HCT116 (cell line): Measurements from ENCODE around the gene YPEL3.

Experiments used
- ATF3 ChIP-seq: IDR thresholded peaks from 2 replicates; pipeline ENCODE4 v1.6.1; 2012
- CEBPB ChIP-seq: IDR thresholded peaks from 2 replicates; pipeline ENCODE4 v1.6.1; 2012; ENCODE audit warnings: low read depth
- EZH2 ChIP-seq: fragments of 200-600 bp; sonication (generic); IDR thresholded peaks from 2 replicates; pipeline ENCODE4 v1.6.1; 2017; ENCODE audit warnings: antibody characterized with exemption, mixed run types
- EZH2phosphoT487 ChIP-seq: fragments of 200-600 bp; IDR thresholded peaks from 2 replicates; pipeline ENCODE4 v1.6.1; 2018; ENCODE audit warnings: antibody characterized with exemption, borderline replicate concordance
- FOSL1 ChIP-seq: IDR thresholded peaks from 2 replicates; pipeline ENCODE4 v1.6.1; 2012; ENCODE audit warnings: low read depth
- POLR2A ChIP-seq: IDR thresholded peaks from 2 replicates; pipeline ENCODE4 v1.7.0; 2011; ENCODE audit warnings: borderline replicate concordance; ENCODE audit not compliant: insufficient read depth, insufficient read length; ENCODE audit errors: extremely low read depth
- RAD21 ChIP-seq: IDR thresholded peaks from 2 replicates; pipeline ENCODE4 v1.6.1; 2012; ENCODE audit warnings: low read depth, mild to moderate bottlenecking
- SP1 ChIP-seq: IDR thresholded peaks from 2 replicates; pipeline ENCODE4 v1.6.1; 2012; ENCODE audit warnings: low read depth
- TCF7L2 ChIP-seq: IDR thresholded peaks from 2 replicates; pipeline ENCODE4 v1.7.0; 2011; ENCODE audit warnings: borderline replicate concordance, inconsistent platforms; ENCODE audit not compliant: insufficient read depth, insufficient read length; ENCODE audit errors: extremely low read depth
- YY1 ChIP-seq: IDR thresholded peaks from 2 replicates; pipeline ENCODE4 v1.6.1; 2011; ENCODE audit warnings: low read length, low read depth, moderate library complexity, mild to moderate bottlenecking; ENCODE audit not compliant: insufficient replicate concordance; ENCODE audit errors: extremely low read depth
- ZNF274 ChIP-seq: fragments of 200-500 bp; sonication (Bioruptor generic); IDR thresholded peaks from 2 replicates; pipeline ENCODE4 v1.6.1; 2014; ENCODE audit warnings: mild to moderate bottlenecking, low read depth, low read length, inconsistent platforms
- TF ChIP-seq, protein P1 (sequence below), 3 experiments: fragments of 200-600 bp in 1 of 3; sonication (generic) in 1 of 3; IDR thresholded peaks in 2 of 3; conservative IDR thresholded peaks in 1 of 3; 2 replicates each; pipeline ENCODE4 v1.5.1; 2012 to 2017; ENCODE audit warnings: low read depth in 2 of 3, low read length in 2 of 3, antibody characterized with exemption in 1 of 3, borderline replicate concordance in 1 of 3, control low read depth in 1 of 3, mild to moderate bottlenecking in 1 of 3, mixed read lengths in 1 of 3, mixed run types in 1 of 3, moderate library complexity in 1 of 3; ENCODE audit not compliant: insufficient read depth in 1 of 3
- TF ChIP-seq, protein P2 (sequence below): IDR thresholded peaks from 2 replicates; pipeline ENCODE4 v1.6.1; 2012; ENCODE audit warnings: low read depth
- TF ChIP-seq, protein P3 (sequence below): IDR thresholded peaks from 2 replicates; pipeline ENCODE4 v1.6.1; 2012

DNA sequence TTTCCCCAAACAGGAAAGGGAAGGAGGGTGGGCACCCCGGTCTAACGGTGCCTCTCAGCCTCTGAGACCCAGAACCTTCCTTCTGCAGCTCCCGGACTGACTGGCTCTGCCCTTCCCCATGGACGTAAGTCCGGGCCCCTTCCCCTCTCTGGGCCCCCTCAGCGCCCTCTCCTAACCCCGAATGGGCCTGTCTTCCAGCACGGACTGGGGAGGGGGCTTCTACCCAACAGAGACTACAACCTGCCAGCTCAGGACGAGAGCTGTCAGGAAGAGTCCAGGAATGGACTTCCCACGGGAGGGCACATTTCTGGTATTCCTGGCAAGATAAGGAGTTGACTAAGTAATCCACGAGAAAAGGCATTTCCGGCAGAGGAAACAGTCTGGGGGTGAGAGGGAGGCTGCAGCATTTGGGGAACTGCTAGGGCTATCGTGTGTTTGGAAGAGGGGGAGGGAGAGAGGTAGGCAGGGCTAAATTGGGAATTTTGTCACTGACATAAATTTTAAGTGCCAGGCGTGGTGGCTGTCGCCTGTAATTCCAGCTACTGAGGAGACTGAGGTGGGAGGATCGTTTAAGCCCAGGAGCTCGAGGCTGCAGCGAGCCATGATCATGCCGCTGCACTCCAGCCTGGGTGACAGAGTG is 42.5 kb downstream of the YPEL3 start:
- TF ChIP-seq, protein P1, sequence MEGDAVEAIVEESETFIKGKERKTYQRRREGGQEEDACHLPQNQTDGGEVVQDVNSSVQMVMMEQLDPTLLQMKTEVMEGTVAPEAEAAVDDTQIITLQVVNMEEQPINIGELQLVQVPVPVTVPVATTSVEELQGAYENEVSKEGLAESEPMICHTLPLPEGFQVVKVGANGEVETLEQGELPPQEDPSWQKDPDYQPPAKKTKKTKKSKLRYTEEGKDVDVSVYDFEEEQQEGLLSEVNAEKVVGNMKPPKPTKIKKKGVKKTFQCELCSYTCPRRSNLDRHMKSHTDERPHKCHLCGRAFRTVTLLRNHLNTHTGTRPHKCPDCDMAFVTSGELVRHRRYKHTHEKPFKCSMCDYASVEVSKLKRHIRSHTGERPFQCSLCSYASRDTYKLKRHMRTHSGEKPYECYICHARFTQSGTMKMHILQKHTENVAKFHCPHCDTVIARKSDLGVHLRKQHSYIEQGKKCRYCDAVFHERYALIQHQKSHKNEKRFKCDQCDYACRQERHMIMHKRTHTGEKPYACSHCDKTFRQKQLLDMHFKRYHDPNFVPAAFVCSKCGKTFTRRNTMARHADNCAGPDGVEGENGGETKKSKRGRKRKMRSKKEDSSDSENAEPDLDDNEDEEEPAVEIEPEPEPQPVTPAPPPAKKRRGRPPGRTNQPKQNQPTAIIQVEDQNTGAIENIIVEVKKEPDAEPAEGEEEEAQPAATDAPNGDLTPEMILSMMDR (IDR thresholded peaks at IDR 0.05 in 2 of 3, conservative IDR thresholded peaks at IDR 0.05 in 1 of 3; ENCODE audit: borderline replicate concordance in 1 of 3, insufficient read depth in 1 of 3, low read depth in 2 of 3, low read length in 2 of 3), result no peak
- TF ChIP-seq ZNF274 (no peak), POLR2A (no peak), ATF3 (no peak), CEBPB (no peak), FOSL1 (no peak), SP1 (no peak), EZH2phosphoT487 (no peak), RAD21 (no peak), EZH2 (no peak), TCF7L2 (no peak), YY1 (no peak)
- TF ChIP-seq, protein P2, sequence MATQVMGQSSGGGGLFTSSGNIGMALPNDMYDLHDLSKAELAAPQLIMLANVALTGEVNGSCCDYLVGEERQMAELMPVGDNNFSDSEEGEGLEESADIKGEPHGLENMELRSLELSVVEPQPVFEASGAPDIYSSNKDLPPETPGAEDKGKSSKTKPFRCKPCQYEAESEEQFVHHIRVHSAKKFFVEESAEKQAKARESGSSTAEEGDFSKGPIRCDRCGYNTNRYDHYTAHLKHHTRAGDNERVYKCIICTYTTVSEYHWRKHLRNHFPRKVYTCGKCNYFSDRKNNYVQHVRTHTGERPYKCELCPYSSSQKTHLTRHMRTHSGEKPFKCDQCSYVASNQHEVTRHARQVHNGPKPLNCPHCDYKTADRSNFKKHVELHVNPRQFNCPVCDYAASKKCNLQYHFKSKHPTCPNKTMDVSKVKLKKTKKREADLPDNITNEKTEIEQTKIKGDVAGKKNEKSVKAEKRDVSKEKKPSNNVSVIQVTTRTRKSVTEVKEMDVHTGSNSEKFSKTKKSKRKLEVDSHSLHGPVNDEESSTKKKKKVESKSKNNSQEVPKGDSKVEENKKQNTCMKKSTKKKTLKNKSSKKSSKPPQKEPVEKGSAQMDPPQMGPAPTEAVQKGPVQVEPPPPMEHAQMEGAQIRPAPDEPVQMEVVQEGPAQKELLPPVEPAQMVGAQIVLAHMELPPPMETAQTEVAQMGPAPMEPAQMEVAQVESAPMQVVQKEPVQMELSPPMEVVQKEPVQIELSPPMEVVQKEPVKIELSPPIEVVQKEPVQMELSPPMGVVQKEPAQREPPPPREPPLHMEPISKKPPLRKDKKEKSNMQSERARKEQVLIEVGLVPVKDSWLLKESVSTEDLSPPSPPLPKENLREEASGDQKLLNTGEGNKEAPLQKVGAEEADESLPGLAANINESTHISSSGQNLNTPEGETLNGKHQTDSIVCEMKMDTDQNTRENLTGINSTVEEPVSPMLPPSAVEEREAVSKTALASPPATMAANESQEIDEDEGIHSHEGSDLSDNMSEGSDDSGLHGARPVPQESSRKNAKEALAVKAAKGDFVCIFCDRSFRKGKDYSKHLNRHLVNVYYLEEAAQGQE, result no peak
- TF ChIP-seq, protein P3, sequence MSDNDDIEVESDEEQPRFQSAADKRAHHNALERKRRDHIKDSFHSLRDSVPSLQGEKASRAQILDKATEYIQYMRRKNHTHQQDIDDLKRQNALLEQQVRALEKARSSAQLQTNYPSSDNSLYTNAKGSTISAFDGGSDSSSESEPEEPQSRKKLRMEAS, result no peak
